PC-9 (cell line): ENCODE data around the gene RPS6KA4.

ENCODE experiments used
- CTCF ChIP-seq: fragments of 200-600 bp; sonication (generic); conservative IDR thresholded peaks from 2 replicates; pipeline ENCODE4 v1.6.1; 2017; ENCODE audit warnings: mixed run types, antibody characterized with exemption, mild to moderate bottlenecking, moderate library complexity
- EZH2 ChIP-seq: fragments of 200-600 bp; sonication (generic); IDR thresholded peaks from 2 replicates; pipeline ENCODE4 v1.8.0; 2017; ENCODE audit warnings: antibody characterized with exemption, low read depth

- TF ChIP-seq EZH2: no peak
- no peak for TF ChIP-seq CTCF
These were observed 13.1 kb downstream of the RPS6KA4 start for GRCh38 chr11:64372021-64372420.
